ENCODE data around the gene SLIT3. TPM values are rescaled to one million over a fixed set of nuclear protein-coding genes. Genes with fewer than 3 reads are reported as not detected.

SLIT3 gene
- total RNA-seq, 1 experiment from 2014 or later = 0.92 TPM

DNA sequence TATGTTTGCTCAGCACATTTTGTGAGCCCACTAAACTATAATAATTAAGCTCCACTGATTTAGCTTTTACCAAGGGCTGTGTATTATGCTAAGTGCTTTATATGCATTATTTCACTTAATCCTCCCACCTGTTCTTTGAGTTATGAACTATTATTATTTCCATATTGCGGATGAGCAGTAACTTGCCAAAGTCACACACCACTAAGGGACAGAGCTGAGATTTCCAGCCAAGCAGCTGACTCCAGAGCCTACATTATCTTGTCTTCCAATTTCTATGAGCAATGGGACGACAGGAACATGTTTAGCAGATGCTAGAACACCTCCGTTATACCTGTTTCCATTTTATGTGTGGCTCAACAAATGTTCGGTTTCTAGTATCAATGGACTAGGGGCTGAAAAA, 484.3 kb downstream of the SLIT3 start:
- no peak overlapping the region for H4K5ac ChIP-seq (ENCODE audit: insufficient read length, low read depth, low read length)
- H2BK12ac ChIP-seq (ENCODE audit: insufficient read length, low read depth, low read length) = no peak overlapping the region
- H3T11ph ChIP-seq (ENCODE audit: low read length) = no peak overlapping the region
- no peak overlapping the region for H2BK20ac ChIP-seq (ENCODE audit: low read depth, low read length, poor library complexity, severe bottlenecking)
- H3K9me3 Mint-ChIP-seq = no peaks in the 10 kb centered on the region
- no peaks in the 10 kb centered on the region for H3K27me3 ChIP-seq (ENCODE audit: insufficient read depth, low read length)
- H3K14ac ChIP-seq (ENCODE audit: insufficient read depth, low read length) = no peak overlapping the region
- H3K79me2 ChIP-seq (ENCODE audit: insufficient read depth, low read length) = no peaks in the 10 kb centered on the region
- peaks cover 29% of the 10 kb centered on the region for H3K27me3 Mint-ChIP-seq (ENCODE audit: low read depth)
- H3K27ac ChIP-seq (ENCODE audit: insufficient read length, low read depth, low read length) = no peak overlapping the region
- no peak overlapping the region for H2AK5ac ChIP-seq (ENCODE audit: insufficient read length, low read length)
- no peak for DNase-seq
- no peak overlapping the region for H3K4me2 ChIP-seq (ENCODE audit: insufficient read depth, insufficient read length, low read length)
- no peak overlapping the region for H4K8ac ChIP-seq (replicated peaks; ENCODE audit: insufficient read length, low read depth, low read length)
- H2AFZ ChIP-seq (ENCODE audit: low read length) = no peak overlapping the region
- H4K20me1 ChIP-seq (ENCODE audit: control insufficient read depth, insufficient read depth, insufficient read length) = no peaks in the 10 kb centered on the region
- no peak overlapping the region for H3K4ac ChIP-seq (ENCODE audit: low read depth, low read length)
- no peaks in the 10 kb centered on the region for H3K79me1 ChIP-seq (ENCODE audit: insufficient read depth, low read depth, low read length, poor library complexity, severe bottlenecking)
- no peaks in the 10 kb centered on the region for H3K36me3 Mint-ChIP-seq (ENCODE audit: insufficient read depth in 1 of 3, low read depth in 3 of 3)
- H3K9ac ChIP-seq (ENCODE audit: extremely low read depth, insufficient read length, low read length) = no peak overlapping the region
- H4K91ac ChIP-seq (ENCODE audit: insufficient read length, low read depth, low read length) = no peak overlapping the region
- H3K4me1 Mint-ChIP-seq = peaks cover 22 to 25% of the 10 kb centered on the region in 2 experiments
- H3K56ac ChIP-seq (ENCODE audit: insufficient read length, low read depth, low read length) = no peak overlapping the region
- TF ChIP-seq, protein P1, sequence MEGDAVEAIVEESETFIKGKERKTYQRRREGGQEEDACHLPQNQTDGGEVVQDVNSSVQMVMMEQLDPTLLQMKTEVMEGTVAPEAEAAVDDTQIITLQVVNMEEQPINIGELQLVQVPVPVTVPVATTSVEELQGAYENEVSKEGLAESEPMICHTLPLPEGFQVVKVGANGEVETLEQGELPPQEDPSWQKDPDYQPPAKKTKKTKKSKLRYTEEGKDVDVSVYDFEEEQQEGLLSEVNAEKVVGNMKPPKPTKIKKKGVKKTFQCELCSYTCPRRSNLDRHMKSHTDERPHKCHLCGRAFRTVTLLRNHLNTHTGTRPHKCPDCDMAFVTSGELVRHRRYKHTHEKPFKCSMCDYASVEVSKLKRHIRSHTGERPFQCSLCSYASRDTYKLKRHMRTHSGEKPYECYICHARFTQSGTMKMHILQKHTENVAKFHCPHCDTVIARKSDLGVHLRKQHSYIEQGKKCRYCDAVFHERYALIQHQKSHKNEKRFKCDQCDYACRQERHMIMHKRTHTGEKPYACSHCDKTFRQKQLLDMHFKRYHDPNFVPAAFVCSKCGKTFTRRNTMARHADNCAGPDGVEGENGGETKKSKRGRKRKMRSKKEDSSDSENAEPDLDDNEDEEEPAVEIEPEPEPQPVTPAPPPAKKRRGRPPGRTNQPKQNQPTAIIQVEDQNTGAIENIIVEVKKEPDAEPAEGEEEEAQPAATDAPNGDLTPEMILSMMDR (conservative IDR thresholded peaks at IDR 0.05) = no peak
- peaks cover 5% of the 10 kb centered on the region for H3K4me1 ChIP-seq (ENCODE audit: insufficient read depth, low read length)
- H2BK120ac ChIP-seq (ENCODE audit: low read depth, low read length, poor library complexity, severe bottlenecking) = no peak overlapping the region
- no CpG with 5 or more reads among the region's 4 CpGs for WGBS (ENCODE audit: extremely low coverage, insufficient read length, low lambda C conversion rate)
- H3K4me3 Mint-ChIP-seq = no peak overlapping the region
- H3K23ac ChIP-seq (ENCODE audit: insufficient read length, low read depth, low read length) = no peak overlapping the region
- H2BK5ac ChIP-seq (ENCODE audit: insufficient read length, low read length) = no peak overlapping the region
- H3K9me3 ChIP-seq (ENCODE audit: control insufficient read depth, low read depth, low read length) = no peaks in the 10 kb centered on the region
- H2BK15ac ChIP-seq (ENCODE audit: low read depth, low read length) = no peak overlapping the region
- no peaks in the 10 kb centered on the region for H3K23me2 ChIP-seq (ENCODE audit: insufficient read length, low read depth, low read length, poor library complexity, severe bottlenecking)
- no peak overlapping the region for H3K27ac Mint-ChIP-seq
- no peak overlapping the region for H3K18ac ChIP-seq (ENCODE audit: insufficient read length, low read depth, low read length)
